ENCODE data around the gene MAPKAP1. TPM values are rescaled to one million over a fixed set of nuclear protein-coding genes. Genes with fewer than 3 reads are reported as not detected.

Gene MAPKAP1
- total RNA-seq, 2 donors from 2014 or later = 75.3 to 91.6 TPM

DNA sequence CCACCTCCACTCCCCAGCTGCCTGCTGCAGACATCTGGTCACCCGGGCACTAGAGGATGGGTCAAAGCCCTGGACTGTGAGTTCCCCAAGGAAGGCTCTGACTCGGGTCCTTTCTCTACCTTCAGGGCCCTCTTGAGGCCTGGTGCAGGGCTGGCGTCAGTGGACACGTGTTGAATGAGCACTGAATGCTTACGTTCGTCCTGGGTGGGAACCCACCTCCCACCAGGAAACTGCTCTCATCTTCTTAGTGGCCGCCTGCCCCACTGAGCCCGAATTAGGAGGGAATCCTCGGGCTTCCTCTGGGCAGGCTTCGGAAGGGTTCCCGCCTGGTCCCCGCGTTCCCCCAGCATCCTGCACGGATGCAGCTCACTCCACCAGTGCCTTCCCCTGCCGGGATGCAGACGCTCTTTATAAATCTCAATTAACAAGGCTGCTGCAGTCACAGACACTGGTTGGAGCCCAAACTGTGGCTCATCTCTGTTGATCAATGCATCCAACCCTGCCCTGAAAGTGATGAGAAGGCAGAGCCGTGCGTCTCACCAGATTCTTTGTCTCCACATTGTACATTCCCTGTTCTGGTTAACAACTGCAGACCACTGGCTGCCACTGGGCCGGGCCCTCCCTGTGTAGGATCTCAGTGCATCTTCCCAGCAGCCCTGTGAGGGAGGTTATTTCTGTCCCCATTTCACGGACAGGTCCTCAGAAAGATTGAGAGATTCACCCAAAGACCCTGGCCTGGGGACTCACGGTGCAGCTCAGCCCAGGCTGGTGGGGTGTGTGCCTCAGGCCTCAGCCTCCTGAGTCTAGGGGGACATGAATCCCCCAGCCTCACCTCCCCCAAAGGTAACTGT lies 276.6 kb downstream of the MAPKAP1 start:
- DNase-seq = no peak
- Histone ChIP-seq H3K4me3 (ENCODE audit: low read length) (no peak overlapping the region), H3K9me3 (ENCODE audit: control insufficient read depth, low read length) (no peaks in the 10 kb centered on the region), H3K27me3 (ENCODE audit: control insufficient read depth, insufficient read depth, low read length, poor library complexity, severe bottlenecking) (no peaks in the 10 kb centered on the region), H3K27ac (ENCODE audit: low read depth, low read length) (no peak overlapping the region), H3K4me1 (ENCODE audit: control insufficient read depth, insufficient read depth, low read length) (no peaks in the 10 kb centered on the region), H3K36me3 (ENCODE audit: control insufficient read depth, insufficient read depth, low read length) (no peaks in the 10 kb centered on the region), H3K9ac (ENCODE audit: extremely low read depth, low read length, poor library complexity, severe bottlenecking) (no peak overlapping the region)
- Mint-ChIP-seq H3K9me3 (no peaks in the 10 kb centered on the region), H3K27me3 (ENCODE audit: insufficient read depth) (no peaks in the 10 kb centered on the region), H3K4me1 (peaks cover 4% of the 10 kb centered on the region), H3K4me3 (no peak overlapping the region), H3K36me3 (ENCODE audit: low read depth) (no peaks in the 10 kb centered on the region), H3K27ac (no peak overlapping the region)
- WGBS, 2 experiments (ENCODE audit: insufficient coverage in 1 of 2, insufficient read length in 1 of 2) = 86 to 93% methylated on average over 14 to 21 of the region's 21 CpGs
- TF ChIP-seq, protein P1, sequence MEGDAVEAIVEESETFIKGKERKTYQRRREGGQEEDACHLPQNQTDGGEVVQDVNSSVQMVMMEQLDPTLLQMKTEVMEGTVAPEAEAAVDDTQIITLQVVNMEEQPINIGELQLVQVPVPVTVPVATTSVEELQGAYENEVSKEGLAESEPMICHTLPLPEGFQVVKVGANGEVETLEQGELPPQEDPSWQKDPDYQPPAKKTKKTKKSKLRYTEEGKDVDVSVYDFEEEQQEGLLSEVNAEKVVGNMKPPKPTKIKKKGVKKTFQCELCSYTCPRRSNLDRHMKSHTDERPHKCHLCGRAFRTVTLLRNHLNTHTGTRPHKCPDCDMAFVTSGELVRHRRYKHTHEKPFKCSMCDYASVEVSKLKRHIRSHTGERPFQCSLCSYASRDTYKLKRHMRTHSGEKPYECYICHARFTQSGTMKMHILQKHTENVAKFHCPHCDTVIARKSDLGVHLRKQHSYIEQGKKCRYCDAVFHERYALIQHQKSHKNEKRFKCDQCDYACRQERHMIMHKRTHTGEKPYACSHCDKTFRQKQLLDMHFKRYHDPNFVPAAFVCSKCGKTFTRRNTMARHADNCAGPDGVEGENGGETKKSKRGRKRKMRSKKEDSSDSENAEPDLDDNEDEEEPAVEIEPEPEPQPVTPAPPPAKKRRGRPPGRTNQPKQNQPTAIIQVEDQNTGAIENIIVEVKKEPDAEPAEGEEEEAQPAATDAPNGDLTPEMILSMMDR (conservative IDR thresholded peaks at IDR 0.05) = no peak

DNA sequence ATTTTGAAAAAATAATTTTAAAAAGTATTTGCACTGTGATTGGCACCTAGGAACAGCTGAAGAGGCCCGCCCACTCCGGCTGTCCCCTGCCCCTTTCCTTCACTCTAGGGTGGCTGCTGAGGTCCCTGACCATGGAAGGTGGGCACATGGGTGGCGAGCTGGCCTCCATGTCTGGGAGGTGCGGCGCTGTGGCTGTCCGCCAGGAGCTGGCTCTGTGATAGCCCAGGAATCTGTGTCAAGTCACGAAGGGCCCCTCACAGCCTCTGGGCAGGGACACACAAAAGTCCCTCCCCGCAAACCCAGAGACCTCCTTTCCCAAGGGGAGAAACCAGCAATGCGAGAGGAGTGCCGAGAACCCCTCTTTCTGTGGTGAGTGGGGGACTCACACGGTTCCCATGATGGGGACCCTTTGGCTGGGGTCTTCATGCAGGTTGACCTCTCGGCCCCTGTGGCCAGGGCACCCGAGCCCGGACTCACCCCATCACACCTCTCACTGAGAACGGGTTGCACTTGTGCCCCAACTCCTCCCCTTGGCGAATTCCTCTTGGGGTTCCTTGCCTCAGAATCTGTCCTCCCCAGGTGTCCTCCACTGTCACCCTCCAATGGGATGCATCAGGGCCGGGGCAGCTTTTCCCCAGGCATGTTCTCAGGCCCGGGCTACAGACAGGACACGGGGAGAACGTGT lies 277.4 kb downstream of the MAPKAP1 start:
- Histone ChIP-seq H3K9ac (ENCODE audit: extremely low read depth, low read length, poor library complexity, severe bottlenecking) (no peak overlapping the region), H3K4me3 (ENCODE audit: low read length) (no peak overlapping the region), H3K36me3 (ENCODE audit: control insufficient read depth, insufficient read depth, low read length) (no peaks in the 10 kb centered on the region), H3K4me1 (ENCODE audit: control insufficient read depth, insufficient read depth, low read length) (no peaks in the 10 kb centered on the region), H3K27ac (ENCODE audit: low read depth, low read length) (no peak overlapping the region), H3K9me3 (ENCODE audit: control insufficient read depth, low read length) (no peaks in the 10 kb centered on the region), H3K27me3 (ENCODE audit: control insufficient read depth, insufficient read depth, low read length, poor library complexity, severe bottlenecking) (no peaks in the 10 kb centered on the region)
- 95 to 96% methylated on average over 11 to 20 of the region's 20 CpGs for WGBS, 2 experiments (ENCODE audit: insufficient coverage in 1 of 2, insufficient read length in 1 of 2)
- no peak for DNase-seq
- no peaks in the 10 kb centered on the region for H3K9me3 Mint-ChIP-seq
- no peaks in the 10 kb centered on the region for H3K27me3 Mint-ChIP-seq (ENCODE audit: insufficient read depth)
- H3K4me3 Mint-ChIP-seq = no peak overlapping the region
- no peak overlapping the region for H3K27ac Mint-ChIP-seq
- H3K4me1 Mint-ChIP-seq = peaks cover 4% of the 10 kb centered on the region
- H3K36me3 Mint-ChIP-seq (ENCODE audit: low read depth) = no peaks in the 10 kb centered on the region
- TF ChIP-seq, protein P1 (conservative IDR thresholded peaks at IDR 0.05) = no peak

DNA sequence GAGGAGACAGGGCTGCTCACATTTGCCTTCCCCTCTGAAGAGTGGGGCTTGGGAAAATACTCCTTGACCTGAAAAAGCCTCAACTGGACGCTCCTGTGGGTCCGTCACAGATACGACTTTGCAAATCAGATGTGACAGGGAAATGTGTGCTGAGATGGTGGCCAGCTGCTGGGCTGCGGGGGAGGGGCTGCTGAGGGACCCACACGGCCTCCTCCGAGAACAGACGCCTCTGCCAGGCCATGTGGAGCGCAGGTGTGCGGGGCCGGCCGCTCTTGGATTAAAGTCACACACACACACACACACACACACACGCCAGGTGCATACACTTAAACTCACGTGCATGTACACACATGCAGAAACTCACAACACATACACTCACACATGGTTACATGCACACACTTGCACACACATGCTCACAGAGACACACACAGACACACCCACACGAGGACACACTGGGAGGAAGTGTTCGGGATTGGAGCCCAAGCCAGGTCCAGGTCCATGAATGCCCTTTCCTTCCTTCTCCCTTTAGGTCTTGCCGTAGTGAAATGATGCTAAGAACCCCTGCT lies 278.0 kb downstream of the MAPKAP1 start:
- H3K27me3 ChIP-seq (ENCODE audit: control insufficient read depth, insufficient read depth, low read length, poor library complexity, severe bottlenecking) = no peaks in the 10 kb centered on the region
- H3K36me3 ChIP-seq (ENCODE audit: control insufficient read depth, insufficient read depth, low read length) = no peaks in the 10 kb centered on the region
- H3K27ac Mint-ChIP-seq = no peak overlapping the region
- no peaks in the 10 kb centered on the region for H3K9me3 ChIP-seq (ENCODE audit: control insufficient read depth, low read length)
- no peaks in the 10 kb centered on the region for H3K9me3 Mint-ChIP-seq
- TF ChIP-seq, protein P1 (conservative IDR thresholded peaks at IDR 0.05) = no peak
- H3K4me3 Mint-ChIP-seq = no peak overlapping the region
- H3K4me1 Mint-ChIP-seq = peaks cover 4% of the 10 kb centered on the region
- no peaks in the 10 kb centered on the region for H3K36me3 Mint-ChIP-seq (ENCODE audit: low read depth)
- no peak overlapping the region for H3K9ac ChIP-seq (ENCODE audit: extremely low read depth, low read length, poor library complexity, severe bottlenecking)
- no peaks in the 10 kb centered on the region for H3K4me1 ChIP-seq (ENCODE audit: control insufficient read depth, insufficient read depth, low read length)
- WGBS, 2 experiments (ENCODE audit: insufficient coverage in 1 of 2, insufficient read length in 1 of 2) = 92 to 98% methylated on average over 11 to 16 of the region's 16 CpGs
- no peaks in the 10 kb centered on the region for H3K27me3 Mint-ChIP-seq (ENCODE audit: insufficient read depth)
- H3K27ac ChIP-seq (ENCODE audit: low read depth, low read length) = no peak overlapping the region
- DNase-seq = no peak
- no peak overlapping the region for H3K4me3 ChIP-seq (ENCODE audit: low read length)
